H7 (cell line): Measurements from ENCODE around the gene NDUFV1. TPM values are rescaled to one million over a fixed set of nuclear protein-coding genes. Genes with fewer than 3 reads are reported as not detected.
"Not testable (repeated sequence)": the region's sequence is repeated elsewhere in the genome, so short reads cannot be mapped to it uniquely, and the experiment has no call there.

Experiments used
- DNase-seq: peaks from one replicate; pipeline ENCODE4 v3.0.0; 2012
- H3K27me3 ChIP-seq: 2 replicates; pipeline ENCODE4 v1.6.0; 2011; ENCODE audit warnings: mild to moderate bottlenecking, low read length; ENCODE audit not compliant: control insufficient read depth, insufficient read depth
- H3K36me3 ChIP-seq: replicated peaks from 2 replicates; pipeline ENCODE4 v1.5.1; 2011; ENCODE audit warnings: low read length; ENCODE audit not compliant: control insufficient read depth, insufficient read depth
- H3K4me3 ChIP-seq: 2 replicates; pipeline ENCODE4 v1.5.1; 2011; ENCODE audit warnings: low read depth, mild to moderate bottlenecking, control low read depth, low read length, moderate library complexity; ENCODE audit not compliant: insufficient read depth
- total RNA-seq: library from RNA; depleted of rRNA; stranded (reverse); fragments of >200 nt; shearing (Covaris generic); gene quantifications from 2 replicates; pipeline ENCODE4 v1.2.3, GENCODE V29; 2014

NDUFV1 gene
- total RNA-seq, 1 experiment from 2014 or later, result 302 TPM

DNA sequence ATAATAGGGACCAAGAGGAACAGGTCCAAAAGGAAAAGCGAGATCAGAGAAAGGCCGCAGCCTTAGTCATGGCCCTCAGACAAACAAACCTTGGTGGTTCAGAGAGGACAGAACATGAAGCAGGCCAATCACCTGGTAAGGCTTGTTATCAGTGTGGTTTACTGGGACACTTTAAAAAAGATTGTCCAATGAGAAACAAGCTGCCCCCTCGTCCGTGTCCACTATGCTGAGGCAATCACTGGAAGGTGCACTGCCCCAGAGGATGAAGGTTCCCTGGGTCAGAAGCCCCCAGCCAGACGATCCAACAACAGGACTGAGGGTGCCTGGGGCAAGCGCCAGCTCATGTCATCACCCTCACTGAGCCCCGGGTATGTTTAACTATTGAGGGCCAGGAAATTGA, 16.2 kb downstream of the NDUFV1 start:
- H3K36me3 ChIP-seq, DNase-seq, H3K27me3 ChIP-seq: not testable (repeated sequence)
- peak overlapping the region; percentile 1; the same call in 1 of the 2 replicates for H3K4me3 ChIP-seq

DNA sequence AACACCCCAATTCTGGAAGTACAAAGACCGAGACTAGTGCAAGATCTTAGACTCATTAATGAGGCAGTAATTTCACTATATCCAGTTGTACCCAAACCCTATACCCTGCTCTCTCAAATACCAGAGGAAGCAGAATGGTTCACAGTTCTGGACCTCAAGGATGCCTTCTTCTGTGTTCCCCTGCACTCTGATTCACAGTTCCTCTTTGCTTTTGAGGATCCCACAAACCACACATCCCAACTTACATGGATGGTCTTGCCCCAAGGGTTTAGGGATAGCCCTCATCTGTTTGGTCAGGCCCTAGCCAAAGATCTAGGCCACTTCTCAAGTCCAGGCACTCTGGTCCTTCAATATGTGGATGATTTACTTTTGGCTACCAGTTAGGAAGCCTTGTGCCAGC, 17.1 kb downstream of the NDUFV1 start:
- DNase-seq, H3K36me3 ChIP-seq, H3K4me3 ChIP-seq, H3K27me3 ChIP-seq: not testable (repeated sequence)

DNA sequence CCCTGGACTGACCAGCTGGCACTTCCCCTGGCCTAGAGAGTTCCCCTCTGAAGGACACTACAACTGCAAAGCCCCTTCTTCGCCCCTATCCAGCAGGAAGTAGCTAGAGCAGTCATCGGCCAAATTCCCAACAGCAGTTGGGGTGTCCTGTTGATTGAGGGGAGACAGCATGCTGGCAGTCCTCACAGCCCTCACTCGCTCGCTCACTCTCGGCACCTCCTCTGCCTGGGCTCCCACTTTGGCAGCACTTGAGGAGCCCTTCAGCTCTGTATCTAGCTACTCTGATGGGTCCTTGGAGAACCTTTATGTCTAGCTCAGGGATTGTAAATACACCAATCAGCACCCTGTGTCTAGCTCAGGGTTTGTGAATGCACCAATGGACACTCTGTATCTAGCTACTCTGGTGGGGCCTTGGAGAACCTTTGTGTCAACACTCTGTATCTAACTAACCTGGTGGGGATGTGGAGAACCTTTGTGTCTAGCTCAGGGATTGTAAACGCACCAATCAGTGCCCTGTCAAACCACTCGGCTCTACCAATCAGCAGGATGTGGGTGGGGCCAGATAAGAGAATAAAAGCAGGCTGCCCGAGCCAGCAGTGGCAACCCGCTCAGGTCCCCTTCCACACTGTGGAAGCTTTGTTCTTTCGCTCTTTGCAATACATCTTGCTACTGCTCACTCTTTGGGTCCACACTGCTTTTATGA, 19.5 kb downstream of the NDUFV1 start:
- DNase-seq, H3K36me3 ChIP-seq, H3K27me3 ChIP-seq, H3K4me3 ChIP-seq: not testable (repeated sequence)

DNA sequence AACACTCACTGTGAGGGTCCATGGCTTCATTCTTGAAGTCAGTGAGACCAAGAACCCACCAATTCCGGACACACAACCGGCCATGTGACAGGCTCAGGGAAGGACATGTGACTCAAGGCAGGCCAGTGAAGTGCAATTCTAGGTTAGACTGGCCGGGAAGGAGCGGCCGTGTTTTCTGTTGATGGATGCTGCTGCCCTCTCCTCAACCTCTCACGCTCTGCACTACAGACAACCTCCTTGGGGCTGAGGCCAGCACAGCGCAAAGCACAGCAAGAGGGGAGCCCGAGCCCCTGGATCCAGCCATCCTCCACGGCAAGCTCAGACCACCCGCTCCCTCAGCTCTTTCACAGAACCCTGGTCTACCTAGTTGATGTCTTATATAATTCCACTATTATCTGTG, 20.2 kb downstream of the NDUFV1 start:
- DNase-seq, result no peak

DNA sequence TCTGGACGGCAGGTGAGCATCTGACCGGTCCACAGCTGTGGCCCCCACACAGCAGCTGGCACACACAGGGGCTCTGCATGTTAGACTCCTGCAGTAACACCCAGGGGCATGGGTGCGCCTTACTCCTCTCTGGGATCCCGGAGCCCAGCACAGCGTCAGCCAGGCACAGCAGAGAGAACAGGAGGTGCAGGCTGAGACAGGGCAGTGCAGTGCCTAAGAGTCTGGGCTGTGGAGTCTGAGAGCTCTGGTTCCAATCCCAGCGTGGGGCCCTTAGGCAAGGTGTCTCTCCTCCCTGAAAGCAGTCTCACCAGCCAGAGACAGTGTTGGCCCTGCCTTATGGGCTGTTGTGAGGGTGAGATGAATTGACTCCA, 20.7 kb downstream of the NDUFV1 start:
- no peak for DNase-seq
- H3K27me3 ChIP-seq, result no peaks in the 10 kb centered on the region
- peak overlapping the region; percentile 19; the same call in 1 of the 2 replicates for H3K4me3 ChIP-seq
- H3K36me3 ChIP-seq, result no peaks in the 10 kb centered on the region

More for the DNA sequence above, 20.2 kb downstream of the NDUFV1 start:
- no peaks in the 10 kb centered on the region for H3K36me3 ChIP-seq
- H3K4me3 ChIP-seq, result peak overlapping the region; percentile 19; the same call in 1 of the 2 replicates
- H3K27me3 ChIP-seq, result no peaks in the 10 kb centered on the region

DNA sequence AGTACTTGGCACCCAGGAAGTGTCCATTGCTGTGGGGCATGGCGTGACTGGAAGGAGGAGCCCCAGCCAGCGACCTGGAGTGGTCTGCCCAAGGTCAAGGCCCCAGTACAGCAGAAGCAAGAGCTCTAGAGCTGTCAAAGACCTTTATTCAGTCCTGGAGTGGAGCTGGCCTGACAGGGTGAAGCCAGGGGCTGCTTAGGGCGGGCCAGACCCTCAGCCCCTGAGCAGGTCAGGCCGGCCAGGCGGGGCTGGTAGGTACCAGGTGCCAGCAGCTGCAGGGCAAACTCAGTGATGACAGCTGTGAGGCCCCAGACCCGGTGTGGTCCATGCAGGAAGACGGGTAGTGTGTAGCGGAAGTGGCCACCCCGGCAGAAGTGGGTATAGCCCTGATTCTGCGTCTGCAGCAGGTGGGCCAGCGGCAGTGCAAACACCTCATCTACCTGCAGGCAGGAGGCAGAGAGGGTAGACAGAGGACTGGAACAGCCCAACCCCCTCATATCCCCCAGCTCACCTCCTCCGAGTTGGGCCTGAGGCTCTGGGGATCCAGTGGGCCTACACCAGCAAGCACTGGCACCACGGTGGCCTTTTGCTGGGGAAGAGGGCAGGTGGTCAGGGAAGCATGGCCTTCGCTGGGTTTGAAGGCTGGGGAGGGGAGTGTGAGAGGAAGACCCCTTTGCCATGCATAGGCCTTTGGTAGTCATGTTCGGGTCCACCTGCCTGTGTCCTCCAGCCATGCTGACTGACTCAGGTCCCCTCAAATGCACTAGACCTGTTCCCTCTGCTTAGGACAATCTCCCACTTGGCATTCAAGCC, 21.3 kb downstream of the NDUFV1 start:
- Histone ChIP-seq H3K27me3 (no peaks in the 10 kb centered on the region), H3K4me3 (peak overlapping the region; percentile 3; the same call in 1 of the 2 replicates), H3K36me3 (no peaks in the 10 kb centered on the region)
- DNase-seq, result peak; percentile 16

DNA sequence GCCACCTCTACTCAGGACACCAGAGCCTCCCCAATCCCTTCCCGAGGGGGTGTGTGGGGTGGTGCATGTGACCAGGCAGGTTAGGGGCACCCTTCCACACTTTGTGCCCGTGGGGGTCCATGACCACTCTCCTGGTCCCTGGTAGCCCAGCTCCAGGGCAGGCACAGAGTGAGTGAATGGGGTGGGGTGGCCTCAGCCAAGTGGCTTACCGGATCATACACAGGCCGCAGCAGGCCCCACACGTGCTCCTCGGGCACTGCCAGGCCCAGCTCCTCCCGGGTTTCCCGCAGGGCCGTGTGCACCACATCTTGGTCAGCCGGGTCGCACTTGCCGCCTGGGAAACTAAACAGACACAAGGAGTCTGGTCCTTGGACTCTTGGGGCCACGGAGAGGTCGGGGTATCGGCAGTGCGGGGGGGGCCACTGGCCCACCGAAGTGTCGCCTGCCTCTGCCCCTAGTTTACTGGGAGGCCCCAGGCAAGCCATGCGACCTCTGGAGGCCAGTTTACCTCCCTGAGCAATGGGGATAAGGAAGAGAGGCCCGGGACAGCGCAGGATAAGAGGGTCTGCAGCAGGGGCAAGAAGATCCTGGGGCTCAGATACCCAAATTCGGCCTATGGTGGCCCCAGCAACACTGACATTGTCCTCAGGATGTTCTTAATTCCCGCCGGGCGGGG, 22.1 kb downstream of the NDUFV1 start:
- no peaks in the 10 kb centered on the region for H3K36me3 ChIP-seq
- no peak overlapping the region; the same call in 1 of the 2 replicates for H3K4me3 ChIP-seq
- H3K27me3 ChIP-seq, result no peaks in the 10 kb centered on the region
- no peak for DNase-seq

DNA sequence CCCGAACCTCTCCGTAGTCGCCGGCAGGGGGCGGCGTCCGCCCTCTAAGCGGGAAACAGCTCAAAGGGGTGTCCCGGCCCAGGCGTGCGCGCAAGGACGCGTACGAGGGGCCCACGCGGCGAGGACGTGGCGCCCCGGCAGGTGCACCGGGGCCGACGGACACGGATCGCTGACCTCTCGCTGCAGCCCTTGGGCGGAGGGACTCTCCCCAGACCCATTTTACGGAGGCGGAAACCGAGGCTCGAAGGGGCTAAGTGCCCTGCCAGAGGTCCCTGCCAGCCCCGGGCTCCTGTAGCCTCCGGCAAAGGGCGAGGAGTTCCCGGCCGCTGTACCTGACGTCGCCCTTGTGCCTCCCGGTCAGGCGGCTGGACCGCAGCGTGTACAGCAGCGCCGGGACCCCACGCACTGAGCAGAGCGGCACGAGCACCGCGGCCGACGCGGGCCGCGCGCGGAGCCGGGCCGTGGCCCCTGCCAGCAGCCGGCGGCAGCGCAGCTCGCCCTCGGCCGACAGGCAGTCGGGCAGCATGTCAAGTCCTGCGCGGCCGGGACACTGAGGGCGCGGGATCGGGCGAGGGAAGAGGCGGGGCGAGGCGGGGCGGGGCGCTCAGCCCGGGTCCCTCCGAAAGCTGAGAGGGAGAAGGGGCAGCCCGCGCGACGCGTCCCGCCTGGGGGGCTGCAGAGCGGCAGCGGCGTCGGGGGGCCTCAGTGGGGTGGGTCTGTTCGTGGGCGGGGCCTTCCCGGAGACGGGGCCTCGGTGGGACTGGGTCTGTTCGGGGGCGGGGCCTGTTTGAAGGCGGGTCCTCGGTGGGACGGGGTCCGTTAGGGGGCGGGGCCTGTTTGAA, 22.9 kb downstream of the NDUFV1 start, which contains the start of gene NUDT8:
TSS of gene NUDT8 (minus strand) at position 552 of the 842 bp plus-strand sequence. CDS start at position 526, 26 bp downstream.
- no peaks in the 10 kb centered on the region for H3K36me3 ChIP-seq
- peak; percentile 92 for DNase-seq
- no peaks in the 10 kb centered on the region for H3K27me3 ChIP-seq
- peak within 1 kb of the TSS; percentile 72 for H3K4me3 ChIP-seq

DNA sequence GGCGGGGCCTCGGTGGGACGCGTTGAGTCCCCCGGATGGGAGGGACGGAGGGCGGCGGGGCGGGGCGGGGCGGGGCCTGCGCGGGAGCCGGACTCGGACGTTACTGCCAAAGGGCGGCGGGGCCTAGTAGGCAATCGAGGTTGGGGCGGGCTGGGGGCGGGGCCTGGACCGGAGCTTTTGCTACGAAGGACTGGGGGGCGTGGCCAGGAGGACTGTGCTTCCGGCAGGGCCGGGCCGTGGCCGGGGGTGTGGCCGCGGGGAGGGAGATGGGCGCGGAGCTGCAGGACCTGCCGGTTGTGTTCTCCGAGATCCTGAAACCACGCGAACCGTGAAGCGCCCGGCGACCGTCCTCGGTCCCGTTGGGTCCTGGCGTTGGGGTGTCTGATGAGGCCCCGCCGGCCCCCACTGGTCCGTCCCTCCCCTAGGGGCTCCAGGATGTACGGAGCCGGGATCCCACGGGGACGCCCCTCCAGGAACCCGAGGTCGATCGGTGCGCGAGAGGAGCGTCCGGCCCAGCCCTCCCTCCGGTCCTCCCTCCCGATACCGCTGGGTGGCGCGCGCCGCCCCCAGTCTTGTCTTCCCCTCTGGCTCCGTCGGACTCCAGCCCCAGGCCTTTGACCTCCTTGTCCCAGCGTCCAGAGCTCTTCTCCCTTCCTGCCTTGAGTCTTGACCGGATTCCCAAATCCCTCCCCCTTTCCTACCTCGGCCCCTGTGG, 23.6 kb downstream of the NDUFV1 start:
- Histone ChIP-seq H3K36me3 (no peaks in the 10 kb centered on the region), H3K27me3 (no peaks in the 10 kb centered on the region), H3K4me3 (peak overlapping the region; percentile 72)
- peak; percentile 99 for DNase-seq

DNA sequence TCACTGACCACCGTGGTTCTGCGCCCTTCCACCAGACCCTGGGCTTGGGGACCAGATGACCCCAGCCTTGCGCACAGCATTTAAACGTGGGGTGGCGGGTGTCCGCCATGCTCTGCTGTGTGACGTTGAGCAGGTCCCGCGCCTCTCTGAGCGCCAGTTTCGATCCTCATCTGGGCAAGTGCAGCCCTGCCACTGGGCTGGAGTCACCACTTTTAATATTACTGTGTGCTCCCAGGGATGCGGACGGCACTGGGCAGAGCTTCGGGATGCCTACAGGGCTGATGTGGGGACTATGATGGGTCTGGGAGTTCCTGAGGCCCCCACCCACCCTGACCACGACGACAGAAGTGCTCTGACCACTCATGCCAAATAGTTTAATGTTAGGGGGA, 24.2 kb downstream of the NDUFV1 start:
- Histone ChIP-seq H3K27me3 (no peaks in the 10 kb centered on the region), H3K4me3 (peak overlapping the region; percentile 72), H3K36me3 (no peaks in the 10 kb centered on the region)
- no peak for DNase-seq

DNA sequence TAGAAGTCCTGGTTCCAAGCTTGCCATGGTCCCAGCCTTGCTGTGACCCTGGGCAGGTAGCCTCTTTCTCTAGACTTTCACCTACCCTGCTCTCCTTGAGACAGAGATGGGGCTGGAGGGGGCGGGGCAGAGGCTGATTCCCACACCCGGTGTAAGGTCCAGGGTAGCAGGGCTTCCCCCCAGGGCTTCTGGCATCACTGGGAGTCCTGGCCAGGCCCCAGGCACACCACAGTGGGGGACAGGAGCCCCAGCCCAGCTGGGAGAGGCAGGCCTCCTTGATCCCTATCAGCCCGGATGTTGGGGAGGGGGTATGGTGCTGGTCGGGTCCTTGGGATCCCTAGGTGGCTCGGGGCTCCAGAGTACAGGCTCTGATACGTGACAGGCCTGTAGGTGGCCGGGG, 24.7 kb downstream of the NDUFV1 start:
- DNase-seq, result peak; percentile 63
- no peaks in the 10 kb centered on the region for H3K36me3 ChIP-seq
- H3K27me3 ChIP-seq, result no peaks in the 10 kb centered on the region
- peak overlapping the region; percentile 72; the same call in 1 of the 2 replicates for H3K4me3 ChIP-seq

DNA sequence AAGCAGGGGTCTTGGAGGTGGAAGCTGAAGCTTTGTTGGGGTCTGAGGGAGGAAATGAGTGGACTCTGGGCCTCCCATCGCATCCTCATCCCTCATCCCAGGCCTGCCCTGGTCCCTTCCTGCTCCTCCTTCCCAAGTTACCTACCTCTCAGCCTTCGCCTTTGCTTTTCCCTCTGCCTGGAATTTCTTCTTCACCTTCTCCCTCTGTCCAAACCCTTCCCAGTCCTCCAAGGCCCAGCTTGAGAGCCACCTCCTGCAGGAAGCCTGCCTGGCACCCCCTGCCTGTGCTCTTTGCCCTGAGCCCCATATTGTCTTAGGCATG, 25.1 kb downstream of the NDUFV1 start:
- Histone ChIP-seq H3K4me3 (no peak overlapping the region), H3K27me3 (no peaks in the 10 kb centered on the region), H3K36me3 (no peaks in the 10 kb centered on the region)
- no peak for DNase-seq

DNA sequence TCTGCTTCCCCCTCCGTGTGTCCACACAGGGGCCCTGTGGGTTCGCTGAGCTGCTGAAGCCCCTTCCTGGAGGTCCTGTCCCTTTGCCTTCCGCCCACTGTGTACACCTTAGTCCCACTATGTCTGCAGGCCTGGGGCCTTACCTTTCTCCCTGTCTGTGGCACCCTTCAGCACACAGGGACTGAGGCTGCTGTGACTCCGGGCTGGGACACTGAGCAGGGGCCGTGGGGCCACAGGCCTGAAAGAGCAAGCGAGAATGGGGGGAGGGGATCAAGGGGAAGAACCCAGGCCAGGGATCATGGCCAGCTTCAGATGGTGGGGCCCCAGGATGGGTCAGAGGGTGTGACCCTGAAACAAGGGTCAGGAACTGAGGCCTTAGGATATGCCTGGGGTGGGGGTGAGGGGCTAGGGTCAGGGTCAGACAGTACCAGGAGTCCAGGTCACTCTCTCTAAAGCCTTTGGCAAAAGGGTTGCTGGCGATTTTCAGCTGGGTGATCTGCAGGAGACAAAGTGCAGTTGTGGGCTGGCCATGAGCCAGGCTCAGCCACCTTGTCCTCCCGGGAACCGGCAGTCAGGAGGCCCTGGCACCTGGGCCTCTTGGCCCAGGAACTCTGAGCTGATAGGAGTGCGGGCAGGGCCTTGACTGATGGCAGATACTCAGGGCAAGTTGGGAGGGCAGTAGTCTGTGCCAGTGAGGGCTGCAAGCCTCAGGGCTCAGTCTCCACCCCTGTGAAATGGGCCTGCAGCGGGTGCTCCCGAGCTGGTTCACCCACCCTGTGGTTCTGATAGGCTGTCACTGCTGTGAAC, 25.6 kb downstream of the NDUFV1 start:
- Histone ChIP-seq H3K4me3 (no peak overlapping the region), H3K27me3 (no peaks in the 10 kb centered on the region), H3K36me3 (no peaks in the 10 kb centered on the region)
- peak; percentile 45 for DNase-seq
